Stimulated activated CD8-positive, alpha-beta memory T cell treated with anti-CD3 and anti-CD28 coated beads, Interleukin-7, amount 100 ng/mL, for 24 hours (primary cell): ENCODE measurements around the gene RAPGEF5.

Source experiments
- DNase-seq: peaks from one replicate; pipeline ENCODE4 v3.0.0-alpha.2; 2020; ENCODE audit warnings: low read depth

RAPGEF5 gene

DNA sequence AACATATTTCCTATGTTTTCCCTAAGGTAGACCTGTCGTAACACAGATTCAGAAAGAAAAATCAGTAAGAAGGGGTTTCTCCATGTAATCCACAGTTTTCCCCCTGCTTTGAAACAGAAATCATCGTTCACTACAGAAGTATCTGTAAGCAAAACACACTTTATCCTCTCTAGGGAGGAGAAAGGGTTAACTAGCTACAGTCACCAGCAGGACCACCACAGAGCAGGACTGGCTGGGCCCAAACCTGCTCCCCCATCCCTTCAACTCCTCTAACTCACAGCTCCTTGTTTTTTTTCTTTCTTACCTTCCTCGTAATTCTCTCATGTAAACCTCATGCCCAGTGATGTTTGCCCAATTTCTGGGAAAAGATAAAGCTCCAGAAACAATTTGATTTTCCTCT lies 167.7 kb downstream of the RAPGEF5 start:
- DNase-seq, result no peak

DNA sequence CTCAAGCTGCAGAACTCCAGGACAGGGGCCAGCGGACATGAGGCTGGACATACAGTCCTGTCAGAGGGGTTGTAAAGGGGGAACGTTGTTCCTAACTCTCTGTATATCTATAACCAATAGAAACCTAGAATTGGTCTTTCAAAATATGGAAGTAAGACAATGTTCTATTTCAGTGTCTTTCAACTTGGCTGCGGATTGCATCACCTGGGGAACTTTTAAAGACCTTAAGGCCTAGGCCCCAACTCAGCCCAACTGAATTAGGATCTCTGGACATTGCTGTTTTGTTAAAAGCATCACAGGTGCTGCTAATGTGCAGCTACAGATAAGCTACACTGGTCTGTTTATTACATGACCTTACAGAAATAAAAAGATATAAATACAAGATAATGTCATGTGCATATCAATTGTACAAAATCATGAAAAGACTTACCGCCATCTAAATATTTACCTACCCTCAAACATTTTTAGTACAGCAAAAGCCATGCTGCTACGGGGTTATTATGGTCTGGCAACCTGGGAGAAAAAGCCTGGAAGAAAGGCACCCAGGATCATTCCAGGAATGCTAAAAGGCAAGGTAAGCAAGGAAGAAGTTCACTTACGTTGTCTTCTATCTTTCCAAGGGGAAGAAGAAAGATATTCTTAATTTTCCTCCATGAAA lies 169.1 kb downstream of the RAPGEF5 start:
- no peak for DNase-seq

DNA sequence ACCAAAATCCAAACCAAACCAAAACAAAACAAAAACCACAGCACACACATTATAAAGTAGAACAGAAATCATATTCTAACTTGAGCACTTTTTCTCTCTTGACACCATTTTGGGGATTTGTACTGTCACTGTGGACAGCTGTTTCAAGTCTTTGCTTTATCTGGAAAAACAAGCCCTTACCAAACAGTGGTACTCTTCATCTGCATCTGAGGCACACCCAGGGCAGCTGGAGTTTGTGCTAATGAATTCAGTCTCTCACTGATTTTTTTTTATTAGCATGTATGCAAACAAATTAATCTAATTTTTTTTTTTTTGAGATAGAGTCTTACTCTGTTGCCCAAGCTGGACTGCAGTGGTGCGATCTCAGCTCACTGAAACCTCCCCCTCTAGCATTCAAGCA lies 171.4 kb downstream of the RAPGEF5 start:
- DNase-seq, result no peak

DNA sequence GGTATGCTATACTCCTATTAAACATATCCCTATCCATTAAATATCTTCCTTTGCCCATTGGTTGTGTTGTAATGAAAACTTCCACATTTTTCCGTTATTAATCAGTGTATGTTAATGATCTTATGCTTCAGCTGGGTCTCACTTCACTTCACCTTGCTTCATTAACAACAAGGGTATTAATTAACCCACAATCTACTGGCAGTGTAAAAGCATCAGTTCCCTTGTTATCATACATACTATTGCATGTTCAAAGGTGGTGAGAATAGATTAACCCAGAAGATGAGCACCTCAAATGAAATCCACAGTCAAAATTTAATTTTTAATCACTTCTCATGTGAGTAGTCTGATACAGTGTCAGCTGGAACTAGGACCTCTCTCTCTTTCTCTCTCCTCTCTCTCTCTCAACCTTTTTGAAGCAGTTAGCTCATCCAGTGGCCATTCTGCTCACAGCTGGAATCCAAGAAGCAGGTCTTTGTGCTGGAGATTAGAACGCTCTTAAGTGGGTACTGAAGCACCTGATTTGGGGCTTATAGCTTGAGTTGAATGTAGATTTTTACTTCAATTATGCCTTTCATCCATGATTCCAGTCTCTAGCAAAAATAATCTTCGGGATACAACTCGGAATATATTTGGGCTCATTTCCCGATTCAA lies 172.3 kb downstream of the RAPGEF5 start:
- no peak for DNase-seq

DNA sequence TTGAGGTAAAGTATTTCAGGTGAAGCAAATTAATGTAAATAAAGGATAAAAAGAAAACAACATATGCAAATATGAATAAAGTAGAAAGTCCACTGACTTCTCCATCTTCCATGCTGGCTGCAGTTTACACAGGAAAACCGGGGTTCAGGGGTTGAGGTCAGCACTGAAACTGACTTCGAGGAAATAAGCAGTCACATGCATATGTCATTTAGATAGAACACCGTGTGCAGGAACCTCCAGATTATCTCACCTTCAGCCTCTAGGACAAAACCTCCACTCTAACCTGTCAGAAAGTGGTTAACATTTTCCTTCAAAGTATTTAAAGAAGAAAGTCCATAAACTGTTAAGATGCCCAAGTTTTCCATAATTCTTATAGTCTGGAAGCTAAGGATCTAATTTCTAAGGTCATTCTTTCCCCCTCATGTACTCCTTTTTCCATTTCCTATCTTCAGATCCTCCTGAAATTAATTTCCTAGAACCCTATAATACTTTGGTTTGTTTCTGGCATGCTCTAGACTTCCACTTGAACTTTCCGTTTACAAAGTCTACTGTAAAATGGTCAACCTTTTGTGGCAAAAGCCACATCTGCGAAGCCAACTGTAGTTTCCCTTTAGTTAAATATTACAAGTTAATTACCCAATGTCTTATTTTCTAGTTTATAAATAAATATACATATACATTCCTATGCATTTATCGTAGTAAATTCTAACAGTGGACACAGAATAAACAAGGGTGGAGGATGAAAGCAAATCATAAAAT lies 173.3 kb downstream of the RAPGEF5 start:
- DNase-seq, result no peak

DNA sequence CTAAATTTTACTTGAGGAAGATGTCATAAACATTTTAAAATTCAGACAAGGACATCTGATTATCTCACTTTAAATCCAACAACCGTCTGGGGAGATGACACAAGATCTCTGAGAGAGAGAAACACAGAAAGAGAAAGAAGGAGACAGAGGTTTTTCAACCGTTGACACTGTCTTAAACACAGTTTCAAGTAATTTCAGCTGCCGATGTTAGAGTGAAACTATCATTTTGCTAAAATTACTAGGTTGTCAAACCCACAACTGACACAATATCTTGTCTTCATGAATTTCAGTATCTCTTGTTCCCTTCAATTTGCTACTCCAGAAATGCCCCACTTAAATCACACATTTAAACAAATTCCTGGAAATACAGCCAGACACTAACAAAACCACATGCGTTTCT lies 174.8 kb downstream of the RAPGEF5 start:
- no peak for DNase-seq

DNA sequence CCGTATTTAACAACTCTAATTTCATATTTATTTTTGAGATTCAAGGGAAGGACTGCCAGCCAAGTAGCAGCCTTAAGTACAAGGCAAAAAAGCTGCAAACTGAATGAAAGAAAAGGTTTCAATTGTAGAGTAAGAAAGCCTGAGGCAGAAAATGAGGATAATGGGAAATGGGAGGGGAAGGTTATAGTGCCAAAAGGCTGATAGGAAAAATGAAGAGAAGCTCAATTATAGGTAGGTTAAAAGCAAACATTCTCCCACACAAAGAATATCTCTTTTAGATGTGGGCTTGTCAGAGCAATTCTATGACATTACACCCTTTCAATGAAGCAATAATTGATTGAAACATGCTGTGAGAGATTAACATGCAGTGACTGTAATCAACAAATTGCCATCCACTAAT lies 175.3 kb downstream of the RAPGEF5 start:
- no peak for DNase-seq

DNA sequence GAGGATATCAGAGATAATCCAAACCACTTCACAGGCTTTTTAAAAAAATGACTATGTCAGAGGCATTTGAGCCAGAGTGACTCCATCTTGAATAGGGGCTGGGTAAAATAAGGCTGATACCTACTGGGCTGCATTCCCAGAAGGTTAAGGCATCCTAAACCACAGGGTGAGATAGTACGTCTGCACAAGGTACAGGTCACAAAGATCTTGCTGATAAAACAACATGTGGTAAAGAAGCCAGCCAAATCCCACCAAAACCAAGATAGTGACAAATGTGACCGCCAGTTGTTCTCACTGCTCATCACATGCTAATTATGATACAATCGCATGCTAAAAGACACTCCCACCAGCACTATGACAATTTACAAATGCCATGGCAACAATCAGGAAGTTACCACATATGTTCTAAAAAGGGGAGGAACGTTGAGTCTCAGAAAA lies 177.5 kb downstream of the RAPGEF5 start:
- DNase-seq, result no peak

DNA sequence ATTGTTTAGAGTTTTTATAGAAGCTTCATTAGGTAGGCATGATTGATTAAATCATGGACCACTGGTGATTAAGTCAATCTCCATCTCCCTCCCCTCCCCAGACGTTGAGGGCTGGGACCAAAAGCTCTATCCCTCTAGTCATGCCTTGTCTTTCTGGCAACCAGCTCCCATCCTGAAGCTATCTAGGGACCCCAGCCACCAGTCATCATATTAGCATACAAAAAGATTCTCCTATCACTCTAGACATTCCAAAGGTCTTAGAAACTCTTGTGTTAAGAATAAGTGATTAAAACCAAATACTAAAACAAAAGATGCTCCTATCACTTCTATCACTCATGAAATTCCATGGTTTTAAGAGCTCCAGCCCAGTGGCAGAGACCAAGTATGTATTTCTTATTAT lies 178.2 kb downstream of the RAPGEF5 start:
- DNase-seq, result no peak

DNA sequence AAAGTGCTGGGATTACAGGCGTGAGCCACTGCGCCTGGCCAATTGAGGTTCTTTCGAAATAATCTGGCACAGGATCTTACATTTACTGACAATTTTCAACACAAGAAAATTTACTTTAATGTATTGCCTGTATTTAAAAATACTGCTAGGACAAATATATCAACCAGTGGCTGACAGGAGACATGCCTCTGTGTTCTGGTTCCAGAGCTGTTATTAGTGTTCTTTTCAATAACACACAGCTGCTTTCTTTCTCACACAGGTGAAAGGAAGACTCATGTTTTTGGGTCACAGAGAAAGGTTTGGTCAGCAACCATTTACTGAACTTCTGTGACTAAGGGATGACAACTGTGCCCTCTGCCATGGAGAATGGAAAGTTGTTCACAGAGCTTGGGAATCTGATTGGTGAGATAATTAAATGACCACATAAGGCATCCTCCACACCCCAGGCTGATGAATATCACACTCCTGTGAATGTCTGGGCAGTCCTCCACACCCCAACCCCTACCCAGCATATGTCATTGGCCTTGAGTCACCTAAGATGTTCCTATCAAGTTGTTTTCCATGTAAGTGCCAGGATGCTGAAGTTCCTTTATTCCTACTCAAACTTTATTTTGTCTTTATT lies 180.1 kb downstream of the RAPGEF5 start:
- DNase-seq, result no peak

DNA sequence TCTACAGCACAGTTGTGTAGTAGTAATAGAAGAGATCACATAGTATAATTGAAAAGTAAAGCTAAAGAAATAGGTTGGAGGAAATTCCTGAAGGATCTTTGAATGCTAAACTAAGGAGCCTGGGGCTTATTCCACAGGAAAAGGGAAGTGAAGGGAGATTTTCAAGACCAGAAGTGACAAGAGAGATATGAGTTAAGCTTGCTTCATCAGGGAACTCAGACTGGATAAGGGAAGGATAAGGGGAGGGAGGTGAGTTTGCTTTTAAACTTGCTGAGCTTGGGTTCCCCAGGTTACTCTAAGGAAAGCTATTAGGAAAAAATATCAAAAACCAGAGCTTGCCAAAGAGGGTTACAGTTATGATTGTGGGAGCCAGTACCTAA lies 182.4 kb downstream of the RAPGEF5 start:
- no peak for DNase-seq

DNA sequence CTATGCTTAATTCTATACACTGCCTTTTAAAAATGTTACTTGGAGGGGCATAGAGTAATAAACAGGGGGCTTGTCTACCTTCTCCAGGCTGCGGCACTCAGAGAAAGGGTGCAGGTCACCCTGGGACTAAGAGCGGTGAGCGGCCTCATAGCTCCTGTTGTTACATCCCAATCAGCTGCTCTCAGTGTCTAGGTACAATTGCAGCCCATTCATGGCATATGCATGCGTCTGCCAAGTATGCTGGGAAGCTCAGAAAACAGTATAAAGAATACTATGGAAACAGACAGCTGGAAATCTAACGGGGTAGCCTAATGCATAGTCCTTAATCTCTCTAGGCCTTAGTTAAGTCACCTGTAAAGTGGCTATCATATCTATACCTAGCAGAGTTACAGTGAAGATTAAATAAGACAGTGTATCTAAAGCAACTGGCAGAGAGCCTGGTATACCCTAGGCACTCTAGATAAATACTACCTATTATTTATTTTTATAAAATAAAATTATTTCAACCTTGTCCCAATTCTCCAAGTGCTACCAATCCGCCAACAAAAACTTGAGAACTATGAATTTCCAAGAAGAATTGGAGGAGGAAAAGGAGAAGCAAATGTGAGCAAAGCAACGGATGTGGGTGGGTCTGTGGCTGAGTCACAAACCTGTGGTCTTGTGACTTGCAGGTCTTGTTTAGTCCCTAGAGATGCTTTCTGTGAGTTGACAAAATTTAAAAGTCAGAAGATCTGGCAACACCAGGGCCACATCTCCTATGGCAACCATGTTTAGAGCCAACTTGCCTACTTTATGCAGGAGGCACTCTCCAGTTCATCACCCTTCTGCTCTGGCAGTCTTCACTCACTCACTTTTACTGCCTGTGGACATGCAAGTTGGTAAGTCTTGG lies 183.0 kb downstream of the RAPGEF5 start:
- DNase-seq, result no peak

DNA sequence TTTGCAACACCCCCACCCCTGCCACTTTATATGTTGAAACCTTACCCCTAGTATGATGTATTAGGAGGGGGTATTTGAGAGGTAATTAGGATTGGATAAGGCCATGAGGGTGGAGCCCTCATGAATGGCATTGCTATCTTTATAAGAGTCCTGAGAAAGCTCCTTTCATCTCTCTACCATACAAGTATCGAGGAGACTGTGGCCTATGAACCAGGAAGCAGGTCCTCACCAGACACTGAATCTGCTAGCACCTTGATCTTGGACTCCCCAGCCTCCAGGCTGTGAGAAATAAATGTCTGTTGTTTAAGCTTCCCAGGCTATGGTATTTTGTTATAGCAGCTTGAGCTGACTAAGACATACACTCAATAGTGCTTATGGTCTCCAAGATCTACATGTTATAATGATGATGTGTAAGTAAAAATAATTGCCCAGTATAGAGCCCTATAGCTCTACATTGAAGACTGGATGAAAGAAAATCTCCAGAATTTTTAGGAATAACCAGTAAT lies 188.8 kb downstream of the RAPGEF5 start:
- no peak for DNase-seq

DNA sequence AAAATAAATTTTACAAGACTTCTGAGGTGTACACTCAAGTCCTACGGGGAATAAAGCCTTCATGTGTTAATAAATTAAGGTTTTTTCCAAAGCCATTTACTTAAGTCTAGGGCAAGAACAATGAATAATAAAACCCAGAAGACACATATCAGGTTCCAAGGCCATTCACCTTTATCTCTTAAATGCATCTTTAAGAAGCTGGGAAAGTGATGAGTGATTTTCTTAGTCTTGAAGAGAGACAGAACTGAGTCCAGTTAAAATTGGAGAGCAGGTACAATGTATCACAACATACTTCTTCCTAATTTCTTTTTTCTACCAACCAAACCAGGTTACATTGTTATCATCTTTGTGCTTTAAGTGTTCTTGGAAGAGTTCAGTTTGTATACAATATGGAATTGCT lies 189.5 kb downstream of the RAPGEF5 start:
- no peak for DNase-seq

DNA sequence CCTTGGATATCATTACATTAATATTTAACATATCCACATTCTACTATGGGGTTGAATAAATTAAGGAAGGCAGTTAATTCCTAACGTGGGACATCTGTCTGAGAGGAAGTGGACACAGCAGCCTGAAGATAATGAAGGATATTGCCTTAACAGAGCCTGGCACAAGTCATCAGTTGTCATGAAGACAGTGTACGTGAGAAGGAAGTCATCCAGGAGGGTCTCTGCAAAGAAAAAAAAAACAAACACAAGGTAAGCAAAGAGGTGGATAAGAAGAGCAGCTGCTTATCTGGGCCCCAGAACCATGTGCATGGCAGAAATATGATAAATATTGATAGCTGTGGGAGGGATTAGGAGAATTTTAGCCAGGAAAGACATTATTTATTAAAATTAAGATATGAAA lies 190.0 kb downstream of the RAPGEF5 start:
- no peak for DNase-seq

DNA sequence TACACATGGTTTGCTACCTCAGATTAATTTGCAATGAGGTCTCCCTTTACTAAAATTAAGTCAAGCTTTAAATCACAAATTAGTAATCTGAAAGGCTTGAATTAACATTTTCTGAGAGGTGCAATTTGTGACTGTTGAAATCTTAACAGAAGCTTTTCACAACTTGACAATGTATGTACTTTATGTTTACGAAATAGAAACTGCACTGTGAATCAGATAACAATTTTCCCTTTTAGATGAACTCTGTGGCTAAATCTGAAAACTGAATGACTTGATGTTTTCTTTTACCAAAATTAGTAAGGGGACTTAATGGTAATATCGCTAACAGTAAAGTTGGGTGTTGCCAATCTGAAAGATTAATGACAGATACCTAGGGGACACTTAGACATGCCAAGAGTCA lies 197.6 kb downstream of the RAPGEF5 start:
- no peak for DNase-seq

DNA sequence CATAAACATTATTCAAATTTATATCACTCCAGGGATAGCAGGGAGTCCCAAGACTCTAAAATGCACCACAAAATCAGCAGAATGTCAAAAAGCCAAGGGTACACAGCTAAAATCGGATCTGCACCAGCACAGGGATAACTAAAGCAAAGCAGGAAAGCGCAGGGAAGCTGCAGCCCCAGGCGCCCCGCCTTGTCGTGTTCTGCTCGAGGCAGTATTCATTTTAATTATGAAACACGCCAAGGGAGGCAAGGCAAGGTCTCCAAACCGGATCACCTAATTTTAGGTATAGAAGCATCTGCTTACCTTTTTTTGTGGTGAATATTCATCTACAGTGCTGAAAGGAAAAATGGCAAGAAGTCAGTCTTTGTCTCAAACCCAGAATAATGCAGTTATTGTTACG lies 199.4 kb downstream of the RAPGEF5 start:
- no peak for DNase-seq

DNA sequence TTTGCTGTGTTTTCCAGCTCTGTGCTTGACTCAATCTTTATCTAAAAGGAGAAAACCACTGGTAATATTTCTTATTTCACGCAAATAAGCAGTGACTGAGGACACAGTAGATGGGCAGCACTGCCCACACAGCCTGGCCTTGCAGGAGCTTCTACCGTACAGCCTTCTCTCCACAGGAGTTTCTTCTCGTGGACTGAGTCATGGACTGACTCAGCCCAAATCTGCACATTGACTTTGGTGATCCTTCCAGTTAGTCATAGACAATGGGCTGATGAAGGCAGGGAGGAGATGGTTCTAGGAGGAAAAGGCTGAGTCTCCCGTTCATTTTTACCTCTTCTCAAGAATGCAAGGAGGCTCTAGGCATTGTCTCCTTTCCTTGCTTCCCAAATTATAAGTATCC lies 200.7 kb downstream of the RAPGEF5 start:
- no peak for DNase-seq

DNA sequence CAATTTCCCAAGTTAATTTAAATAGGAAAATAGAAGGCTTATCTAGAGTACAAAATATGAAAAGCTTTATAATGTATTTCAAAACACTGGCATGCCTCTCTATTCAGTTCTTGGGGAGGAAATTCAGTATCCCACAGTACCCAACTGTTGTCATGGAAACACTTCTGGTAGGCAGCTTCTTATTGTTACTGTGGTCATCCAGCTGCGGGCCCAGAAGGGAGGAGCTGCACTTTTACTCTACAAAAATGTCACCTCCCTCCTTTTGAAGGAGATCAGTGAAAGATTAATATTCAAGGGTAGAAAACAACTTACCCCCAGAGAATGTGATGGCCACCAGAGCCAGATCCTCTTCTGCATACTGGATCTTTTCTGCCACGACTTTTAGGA lies 202.8 kb downstream of the RAPGEF5 start:
- no peak for DNase-seq

DNA sequence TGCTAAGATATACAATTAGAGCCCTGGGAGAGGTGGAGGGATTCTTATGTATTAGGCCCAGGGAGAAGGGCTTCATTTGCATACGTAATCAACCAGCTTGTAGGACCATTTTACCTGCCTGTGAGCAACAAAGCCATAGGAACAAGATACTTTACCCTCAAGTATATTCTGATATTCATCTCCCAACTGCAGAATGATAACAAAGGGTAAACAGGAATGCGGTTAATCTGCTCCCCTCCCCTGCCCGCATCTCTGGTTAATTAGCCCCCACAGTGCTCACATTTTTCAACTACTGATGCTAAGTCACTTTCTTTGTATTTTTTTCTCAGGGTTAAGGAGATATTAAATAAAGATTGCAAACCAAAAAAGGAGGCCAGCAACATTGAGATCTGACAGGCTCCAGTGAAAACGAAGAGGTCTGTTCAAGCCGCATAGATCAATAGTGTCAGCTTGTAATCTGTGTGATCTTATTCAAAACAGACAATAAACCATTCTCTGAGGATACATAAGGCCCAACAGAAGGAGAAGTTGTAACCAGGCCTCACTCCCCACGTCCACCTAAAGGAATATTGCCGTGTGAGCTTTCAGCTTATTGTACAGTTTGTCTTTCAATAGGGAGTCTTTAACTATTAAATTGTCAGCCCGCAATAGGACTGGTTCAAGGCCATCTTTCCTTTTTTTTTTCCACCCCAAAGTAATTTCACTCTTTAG lies 203.4 kb downstream of the RAPGEF5 start:
- no peak for DNase-seq

DNA sequence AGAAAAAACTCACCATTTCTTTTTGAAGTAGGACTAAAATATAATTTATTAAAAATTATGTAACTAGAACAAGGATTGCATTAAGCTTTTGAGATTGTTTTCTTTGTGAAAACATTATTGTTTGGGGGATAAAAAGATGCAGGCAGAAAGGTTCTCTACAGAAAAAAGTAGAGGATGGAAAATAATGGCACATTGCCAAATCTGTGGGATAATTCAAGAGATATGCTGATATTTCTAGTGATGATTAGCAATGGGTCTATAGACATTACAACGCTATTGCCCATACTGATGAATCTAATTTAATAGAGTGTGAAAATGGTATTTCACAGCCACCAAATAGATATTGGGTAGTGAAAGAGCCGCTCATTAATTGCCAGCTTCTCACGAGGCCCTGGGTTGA lies 204.3 kb downstream of the RAPGEF5 start:
- DNase-seq, result no peak
